GM19193 (cell line): Measurements from ENCODE around the gene ASCL2.

ENCODE experiments used
- POLR2A ChIP-seq: IDR thresholded peaks from 4 replicates; pipeline ENCODE4 v1.6.1; 2011; ENCODE audit not compliant: insufficient read depth, insufficient read length; ENCODE audit errors: extremely low read depth

Gene ASCL2

DNA sequence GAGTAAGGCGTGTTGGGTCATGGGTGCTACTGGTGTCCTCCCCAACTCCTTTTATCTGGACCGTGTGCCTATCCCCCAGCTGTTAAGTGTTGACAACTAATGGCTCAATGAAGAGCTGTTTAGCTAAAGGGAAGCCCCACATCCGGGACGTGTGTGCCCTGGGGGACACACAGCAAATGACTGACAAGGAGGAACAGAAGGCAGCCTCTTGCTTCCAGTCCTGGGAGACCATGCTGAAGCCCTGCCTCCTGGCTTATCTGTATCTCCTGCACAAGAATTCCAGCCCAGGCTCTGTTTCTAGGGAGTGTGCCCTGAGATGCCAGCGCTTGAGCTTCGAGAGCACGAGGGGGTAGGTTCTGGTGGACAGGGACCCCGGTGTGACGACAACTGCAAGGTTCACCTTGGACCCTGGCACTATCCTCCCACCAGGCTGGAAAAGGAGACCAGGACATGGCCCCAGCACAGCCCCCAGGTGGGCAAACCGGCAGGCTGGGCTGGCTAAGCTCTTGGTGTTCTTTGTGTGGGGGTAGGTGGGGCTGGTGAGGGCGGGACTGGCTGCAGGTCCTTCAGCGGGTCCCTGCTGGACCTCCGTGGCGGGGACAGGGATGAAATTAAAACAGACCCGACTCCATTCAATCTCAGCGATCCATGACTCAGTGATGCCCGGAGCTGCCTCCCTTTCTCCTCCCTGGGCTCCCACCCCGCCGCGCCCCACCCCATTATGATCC, 21.0 kb downstream of the ASCL2 start:
- no peak for TF ChIP-seq POLR2A

DNA sequence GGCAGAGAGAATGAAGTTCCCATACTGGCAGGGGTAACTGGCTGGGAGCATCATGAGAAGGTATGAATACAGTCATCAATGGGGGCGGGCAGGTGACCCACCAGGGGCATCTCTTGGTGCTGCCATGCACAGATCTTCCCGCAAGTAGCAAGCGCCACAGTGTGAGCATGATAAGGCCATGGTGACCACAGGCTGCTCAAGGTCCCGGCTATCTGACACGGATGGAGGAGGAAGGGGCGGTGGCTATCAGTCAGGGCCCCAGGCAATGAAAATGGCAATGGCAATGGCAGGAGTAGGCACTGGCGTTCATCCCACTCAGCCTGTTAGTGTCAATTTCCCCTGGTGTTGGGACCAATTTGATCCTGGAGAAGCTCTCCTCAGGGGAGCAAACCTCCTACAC, 21.6 kb downstream of the ASCL2 start:
- TF ChIP-seq POLR2A, result no peak

DNA sequence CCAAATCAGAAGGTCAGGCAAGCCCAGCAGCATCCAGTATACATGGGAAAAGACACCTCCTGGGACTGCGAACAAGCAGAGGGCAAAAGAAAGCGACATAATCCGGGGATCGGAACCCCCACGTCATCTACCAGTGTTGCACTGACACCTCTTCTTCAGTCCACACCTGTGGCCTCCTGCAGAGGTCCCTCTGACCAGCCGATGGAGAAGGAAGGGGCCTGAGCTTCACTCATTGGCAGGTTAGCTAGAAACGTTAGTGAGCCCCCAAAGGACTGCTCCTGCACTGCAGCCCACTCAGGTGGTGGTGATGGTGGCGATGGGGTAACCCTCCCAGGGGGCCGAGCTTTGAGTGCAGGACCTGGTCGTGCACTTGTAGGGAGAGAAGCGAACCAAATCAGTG, 22.1 kb downstream of the ASCL2 start:
- TF ChIP-seq POLR2A, result no peak

DNA sequence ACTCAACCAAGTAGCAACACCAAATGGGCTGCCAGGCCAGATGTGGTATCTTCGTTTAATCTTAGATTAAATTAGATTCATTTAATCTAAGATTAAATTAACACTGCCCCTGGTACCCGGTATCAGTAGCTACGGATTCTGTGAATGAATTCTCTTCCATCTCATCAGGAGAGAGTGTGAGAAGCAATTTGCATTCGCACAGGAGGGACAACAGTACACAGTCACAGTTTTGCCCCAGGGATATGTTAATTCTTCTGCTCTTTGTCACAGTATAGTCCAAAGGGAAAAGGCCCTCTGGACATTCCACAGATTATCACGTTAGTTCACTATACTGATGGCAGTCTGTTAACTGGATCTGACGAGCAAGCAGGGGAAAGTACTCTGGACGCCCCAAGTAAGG, 22.9 kb downstream of the ASCL2 start:
- no peak for TF ChIP-seq POLR2A

DNA sequence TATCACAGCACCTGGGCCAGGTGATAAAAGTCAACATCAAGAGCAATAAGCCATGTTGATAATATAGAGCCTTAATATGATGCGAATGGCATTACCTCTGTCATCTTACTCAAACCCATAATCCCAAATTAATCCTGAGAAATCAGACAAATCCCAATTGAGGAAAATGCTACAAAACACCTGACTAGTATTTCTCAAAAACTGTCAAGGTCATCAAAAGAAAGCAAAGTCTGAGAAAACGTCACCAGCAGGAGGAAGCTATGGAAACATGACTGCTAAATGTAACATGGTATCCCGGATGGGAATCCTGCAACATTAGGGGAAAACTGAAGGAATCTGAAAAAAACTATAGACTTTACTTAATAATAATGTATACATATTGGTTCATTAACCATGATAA, 29.6 kb downstream of the ASCL2 start:
- no peak for TF ChIP-seq POLR2A

DNA sequence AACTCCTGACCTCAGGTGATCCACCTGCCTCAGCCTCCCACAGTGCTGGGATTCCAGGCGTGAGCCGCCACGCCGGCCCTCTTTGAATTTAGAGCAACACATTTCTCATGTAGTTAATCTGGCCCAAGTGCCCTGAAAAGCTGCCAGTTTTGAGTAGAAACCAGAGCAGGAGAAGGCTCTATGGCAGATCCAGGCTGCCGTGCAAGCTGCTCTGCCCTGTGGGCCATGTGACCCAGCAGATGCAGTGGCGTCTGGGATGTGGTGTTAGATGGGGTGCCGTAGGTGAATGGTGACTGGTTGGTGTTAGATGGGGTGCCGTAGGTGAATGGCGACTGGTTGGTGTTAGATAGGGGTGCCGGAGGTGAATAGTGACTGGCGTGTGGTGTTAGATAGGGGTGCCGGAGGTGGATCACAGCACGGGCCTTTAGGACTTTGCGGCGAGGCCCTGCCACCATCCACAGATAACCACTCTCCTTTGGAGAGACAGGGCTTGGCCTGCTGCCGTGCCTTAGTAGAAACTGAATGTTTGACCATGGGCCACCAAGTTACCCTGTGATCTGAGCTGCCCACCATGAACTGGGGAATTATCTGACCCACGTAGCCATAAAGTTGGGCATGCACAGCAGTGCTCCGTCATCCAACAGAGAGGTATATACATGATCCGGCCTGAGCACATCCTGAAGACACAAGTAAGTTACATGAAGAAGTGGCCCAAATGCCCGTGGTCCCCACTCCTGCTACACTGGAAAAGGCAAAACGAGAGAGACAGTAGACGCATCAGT, 32.7 kb downstream of the ASCL2 start:
- TF ChIP-seq POLR2A, result no peak

DNA sequence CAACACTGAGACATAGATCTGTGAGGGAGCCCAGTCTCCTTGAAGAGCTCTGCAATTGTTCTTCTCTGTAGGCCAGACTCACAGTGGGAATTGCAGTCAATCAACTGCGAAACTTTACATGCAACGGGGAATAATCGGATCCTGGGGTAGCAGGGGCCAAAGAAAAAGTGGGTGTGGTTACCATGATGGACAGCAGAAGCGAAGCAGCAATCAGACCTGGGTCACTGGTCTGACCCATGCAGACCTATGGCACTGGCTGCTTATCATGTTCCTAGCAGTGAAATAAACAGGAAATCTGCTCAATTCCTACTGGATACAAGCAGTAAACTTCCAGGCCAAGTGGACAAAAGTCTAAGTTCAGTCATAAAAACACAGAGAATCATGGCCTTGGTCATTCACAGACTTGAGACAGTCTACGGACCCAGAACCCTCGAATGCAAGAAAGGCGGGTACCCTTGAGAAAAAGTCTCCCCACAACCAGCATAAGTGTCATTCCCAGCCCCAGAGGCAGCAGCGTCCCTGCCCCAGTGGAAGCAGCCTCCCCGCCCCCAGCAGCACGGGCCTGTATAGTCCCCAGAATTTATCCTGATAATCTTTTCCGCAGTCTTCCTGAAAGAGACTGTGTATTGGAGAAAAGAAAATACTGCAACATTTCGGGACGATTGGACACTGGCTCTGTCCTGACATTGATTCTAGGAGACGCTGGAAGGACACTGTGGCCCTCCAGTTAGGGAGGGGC, 34.6 kb downstream of the ASCL2 start:
- no peak for TF ChIP-seq POLR2A

DNA sequence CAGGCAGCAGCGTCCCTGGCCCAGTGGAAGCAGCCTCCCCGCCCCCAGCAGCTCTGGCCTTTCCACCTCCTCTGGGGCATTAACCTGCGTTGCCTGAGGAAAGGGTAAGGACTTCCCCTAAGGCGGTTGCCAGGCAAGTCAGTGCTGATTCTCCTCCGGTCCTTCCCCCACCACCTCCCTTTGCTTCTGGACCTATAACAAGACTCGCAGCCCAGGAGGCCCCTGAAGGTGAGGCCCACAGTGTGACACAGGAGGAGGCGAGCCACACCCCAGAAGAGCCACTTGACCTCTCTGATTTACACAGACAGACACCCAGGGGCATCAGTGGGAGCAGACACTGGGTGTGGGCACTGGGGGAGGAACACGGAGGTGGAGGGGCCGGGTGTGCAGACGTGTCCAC, 35.4 kb downstream of the ASCL2 start:
- no peak for TF ChIP-seq POLR2A

DNA sequence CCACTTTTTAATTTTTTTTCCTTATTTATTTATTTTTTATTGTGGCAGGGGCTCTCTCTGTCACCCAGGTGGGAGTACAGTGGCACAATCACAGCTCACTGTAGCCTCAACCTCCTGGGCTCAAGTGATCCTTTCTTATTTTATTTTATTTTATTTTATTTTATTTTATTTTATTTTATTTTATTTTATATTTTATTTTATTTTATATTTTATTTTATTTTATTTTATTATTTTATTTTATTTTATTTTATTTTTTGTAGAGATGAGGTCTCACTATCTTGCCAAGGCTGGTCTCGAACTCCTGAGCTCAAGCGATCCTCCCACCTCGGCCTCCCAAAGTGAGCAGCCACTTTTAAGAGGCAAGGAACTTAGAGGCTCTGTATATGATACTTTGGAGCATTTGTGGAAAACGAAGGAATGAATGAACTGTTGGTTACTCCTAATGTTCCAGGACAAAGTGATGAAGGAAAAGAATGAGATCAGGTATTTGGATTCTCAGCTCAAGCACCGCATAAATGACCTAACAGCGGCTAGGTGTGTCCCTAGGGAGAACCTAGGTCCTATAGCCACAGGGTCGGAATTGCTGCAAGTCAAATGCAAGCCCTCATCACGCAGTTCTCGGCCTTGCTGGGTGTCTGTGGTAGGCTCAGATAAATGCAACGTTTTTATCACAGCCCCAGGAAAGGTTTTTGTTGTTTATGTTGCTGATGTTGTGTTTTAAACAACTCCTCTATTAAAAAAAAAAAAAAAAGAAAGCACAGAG, 36.5 kb downstream of the ASCL2 start:
- TF ChIP-seq POLR2A, result no peak

DNA sequence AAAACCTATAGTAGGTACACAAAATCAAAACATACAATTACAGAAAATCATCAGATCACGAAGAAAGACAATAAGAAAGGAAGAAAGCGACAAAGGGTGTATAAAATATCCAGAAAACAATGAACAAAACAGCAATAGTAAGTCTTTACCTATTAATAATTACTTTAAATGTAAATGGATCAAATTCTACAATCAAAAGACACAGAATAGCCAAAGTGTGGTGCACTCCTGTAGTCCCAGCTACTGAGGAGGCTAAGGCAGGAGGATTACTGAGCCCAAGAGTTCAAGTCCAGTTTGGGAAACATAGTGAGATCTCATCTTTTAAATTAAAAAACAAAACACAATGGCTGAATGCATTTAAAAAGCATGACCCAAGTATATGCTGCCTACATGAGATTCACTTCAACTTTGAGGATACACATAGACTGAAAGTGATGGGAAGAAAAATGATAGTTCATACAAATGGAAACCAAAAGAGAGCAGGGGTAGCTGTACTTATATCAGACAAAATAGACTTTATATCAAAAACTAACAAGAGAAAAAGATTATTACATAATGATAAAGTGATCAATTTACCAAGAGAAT, 40.6 kb downstream of the ASCL2 start:
- no peak for TF ChIP-seq POLR2A

DNA sequence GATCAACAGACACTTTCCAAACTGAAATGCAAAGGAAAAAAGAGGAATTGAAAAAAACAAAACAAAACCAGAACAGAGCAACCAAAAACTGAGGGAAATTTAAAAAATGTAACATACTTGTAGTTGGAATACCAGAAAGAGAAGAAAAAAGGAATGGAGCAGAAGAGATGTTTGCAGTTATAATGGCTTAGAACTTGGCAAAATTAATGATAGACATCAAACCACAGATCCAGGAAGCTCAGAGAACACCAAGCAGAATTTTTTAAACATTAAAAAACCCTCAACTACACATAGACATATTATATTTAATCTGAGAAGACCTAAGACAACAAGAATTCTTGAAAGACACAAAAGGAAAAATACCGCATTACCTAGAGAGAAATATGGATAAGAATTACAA, 46.1 kb downstream of the ASCL2 start:
- no peak for TF ChIP-seq POLR2A

DNA sequence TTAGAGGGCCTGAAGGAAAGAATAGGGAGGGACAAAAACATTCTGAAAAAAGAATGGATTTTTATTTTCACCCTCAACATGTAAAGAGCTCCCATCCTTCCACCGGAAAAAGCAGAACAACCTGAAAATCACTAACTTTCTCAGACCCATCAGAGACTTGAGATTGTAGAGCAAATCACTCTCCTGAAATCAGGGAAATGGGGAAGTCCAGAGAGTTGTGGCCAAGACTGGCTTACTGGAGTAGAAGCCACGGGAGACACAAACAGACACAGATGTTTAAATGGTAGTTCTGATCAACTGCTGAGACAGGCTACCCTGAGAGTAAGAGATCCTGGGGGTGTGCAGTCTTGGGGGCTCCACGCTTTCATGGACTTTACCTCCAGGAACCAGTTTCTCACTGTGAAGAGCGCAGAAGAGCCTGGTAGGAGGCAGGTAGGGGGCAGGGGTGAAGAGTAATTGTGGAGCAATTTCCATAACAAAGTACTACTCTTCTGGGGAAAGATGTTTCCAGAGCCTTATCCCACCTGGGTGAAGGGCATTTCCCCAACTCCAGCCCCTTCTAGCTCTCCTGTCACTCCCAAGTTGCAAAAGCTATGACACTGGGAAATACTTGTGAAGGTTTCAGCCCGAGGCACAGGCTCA, 47.1 kb downstream of the ASCL2 start:
- TF ChIP-seq POLR2A, result no peak

DNA sequence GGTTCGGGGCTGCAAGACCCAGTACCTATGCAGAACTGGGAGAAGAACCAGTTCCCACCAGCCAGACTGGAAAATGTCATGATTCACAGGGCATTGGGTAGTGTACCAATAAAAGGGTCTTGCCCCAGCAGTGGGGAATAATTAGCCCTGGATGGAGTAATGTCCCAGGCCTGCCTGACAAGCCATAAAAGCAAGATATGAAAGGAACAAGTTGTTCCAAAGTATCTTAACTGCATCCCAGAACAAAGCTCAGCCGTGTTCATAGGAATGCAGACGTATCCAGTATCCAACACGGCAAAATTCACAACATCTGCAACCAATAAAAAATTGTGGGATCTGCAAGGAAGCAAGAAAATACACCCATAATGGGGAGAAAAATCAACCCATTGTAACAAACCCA, 47.9 kb downstream of the ASCL2 start:
- no peak for TF ChIP-seq POLR2A

DNA sequence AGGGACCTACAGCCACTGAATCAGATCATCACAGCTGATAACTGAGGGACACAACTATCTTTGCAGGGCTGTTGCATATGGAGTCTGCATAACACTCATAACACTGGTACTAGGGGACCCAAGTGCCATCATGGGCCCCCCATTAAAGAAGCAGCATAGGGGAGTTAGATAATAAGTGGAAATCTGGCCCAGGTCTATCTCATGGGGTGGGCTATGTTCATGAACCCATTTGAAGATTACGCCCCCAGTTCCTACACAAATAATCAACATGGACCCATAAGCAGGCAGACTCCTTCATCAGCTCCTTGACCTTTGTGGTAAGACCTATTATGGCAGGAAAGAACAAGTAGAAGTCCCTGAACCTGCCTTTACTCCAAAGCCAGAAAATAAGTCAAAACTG, 48.8 kb downstream of the ASCL2 start:
- TF ChIP-seq POLR2A, result no peak
